GM10266 (cell line): ENCODE measurements around the gene CMTM7.

Experiments
- DNase-seq: peaks from one replicate; pipeline ENCODE4 v3.0.0; 2012; ENCODE audit errors: extremely low spot score
- TF ChIP-seq, protein P1 (sequence below): IDR thresholded peaks from 2 replicates; pipeline ENCODE4 v1.5.1; 2012; ENCODE audit warnings: mild to moderate bottlenecking, low read depth; ENCODE audit not compliant: control insufficient read depth, insufficient read depth; ENCODE audit errors: missing control alignments

Gene CMTM7

DNA sequence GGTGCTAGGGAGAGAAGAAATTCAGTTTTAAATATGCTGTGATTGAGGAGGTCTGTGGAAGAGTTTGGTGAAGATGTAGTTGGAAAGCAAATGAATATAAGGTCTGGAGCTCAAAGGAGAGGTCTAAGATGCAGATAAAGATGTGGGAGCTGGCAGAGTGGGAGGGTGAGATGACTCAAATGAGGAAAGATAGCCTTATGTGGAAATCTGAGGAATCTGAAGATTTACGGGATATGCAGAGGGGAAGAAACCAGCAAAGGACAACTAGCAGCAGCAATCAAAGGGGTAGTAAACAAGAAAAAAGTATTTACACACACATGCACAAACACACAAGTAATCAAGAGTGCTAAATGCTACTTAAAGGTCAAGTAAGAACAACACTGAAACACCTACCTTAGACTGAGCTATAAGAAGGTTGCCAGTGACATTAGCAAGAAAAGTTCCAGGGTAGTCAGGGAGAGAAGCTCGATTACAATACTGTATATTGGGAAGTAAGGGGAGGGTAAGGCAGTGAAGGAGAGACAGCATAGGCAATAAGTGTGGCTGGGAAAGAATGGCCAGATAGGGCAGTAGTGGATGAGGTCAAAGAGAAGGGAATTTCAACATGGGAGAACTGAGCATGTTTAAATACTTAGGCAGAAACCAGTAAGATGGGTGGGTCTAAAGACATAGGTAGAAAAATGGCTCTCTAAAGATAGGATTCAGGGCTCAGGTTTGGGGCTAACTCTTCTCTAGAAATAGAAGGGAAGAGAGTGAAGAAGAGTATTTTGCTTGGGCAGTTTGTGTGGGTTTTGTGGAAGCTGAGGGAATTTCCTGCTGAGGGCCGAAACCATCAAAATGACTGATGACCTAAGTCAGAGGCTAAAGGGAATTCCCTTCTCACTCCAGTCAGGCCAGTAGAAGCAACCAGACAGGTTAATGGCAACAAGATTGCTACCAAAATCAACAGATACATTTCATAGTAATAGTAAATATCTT lies 102.1 kb downstream of the CMTM7 start:
- peak; percentile 58 for DNase-seq
- TF ChIP-seq, protein P1, sequence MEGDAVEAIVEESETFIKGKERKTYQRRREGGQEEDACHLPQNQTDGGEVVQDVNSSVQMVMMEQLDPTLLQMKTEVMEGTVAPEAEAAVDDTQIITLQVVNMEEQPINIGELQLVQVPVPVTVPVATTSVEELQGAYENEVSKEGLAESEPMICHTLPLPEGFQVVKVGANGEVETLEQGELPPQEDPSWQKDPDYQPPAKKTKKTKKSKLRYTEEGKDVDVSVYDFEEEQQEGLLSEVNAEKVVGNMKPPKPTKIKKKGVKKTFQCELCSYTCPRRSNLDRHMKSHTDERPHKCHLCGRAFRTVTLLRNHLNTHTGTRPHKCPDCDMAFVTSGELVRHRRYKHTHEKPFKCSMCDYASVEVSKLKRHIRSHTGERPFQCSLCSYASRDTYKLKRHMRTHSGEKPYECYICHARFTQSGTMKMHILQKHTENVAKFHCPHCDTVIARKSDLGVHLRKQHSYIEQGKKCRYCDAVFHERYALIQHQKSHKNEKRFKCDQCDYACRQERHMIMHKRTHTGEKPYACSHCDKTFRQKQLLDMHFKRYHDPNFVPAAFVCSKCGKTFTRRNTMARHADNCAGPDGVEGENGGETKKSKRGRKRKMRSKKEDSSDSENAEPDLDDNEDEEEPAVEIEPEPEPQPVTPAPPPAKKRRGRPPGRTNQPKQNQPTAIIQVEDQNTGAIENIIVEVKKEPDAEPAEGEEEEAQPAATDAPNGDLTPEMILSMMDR: no peak

DNA sequence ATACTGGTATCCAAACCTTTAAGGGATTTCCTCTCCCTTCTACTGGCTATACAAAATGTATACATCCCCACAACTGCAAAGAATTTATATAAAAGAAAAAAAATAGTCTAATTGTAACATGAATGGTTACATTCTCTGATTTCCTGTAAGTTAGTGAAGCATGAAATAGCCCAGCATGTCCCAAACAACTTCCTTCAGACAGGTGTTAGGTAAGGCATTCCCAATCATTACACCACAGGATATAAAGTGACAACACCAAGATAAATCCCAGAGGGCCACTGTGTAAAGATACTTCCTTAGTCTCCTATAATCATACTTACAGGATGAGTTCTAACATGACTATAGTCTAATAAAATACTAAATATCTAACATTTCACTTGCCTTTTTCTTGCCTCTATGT lies 103.4 kb downstream of the CMTM7 start:
- TF ChIP-seq, protein P1: no peak
- no peak for DNase-seq

DNA sequence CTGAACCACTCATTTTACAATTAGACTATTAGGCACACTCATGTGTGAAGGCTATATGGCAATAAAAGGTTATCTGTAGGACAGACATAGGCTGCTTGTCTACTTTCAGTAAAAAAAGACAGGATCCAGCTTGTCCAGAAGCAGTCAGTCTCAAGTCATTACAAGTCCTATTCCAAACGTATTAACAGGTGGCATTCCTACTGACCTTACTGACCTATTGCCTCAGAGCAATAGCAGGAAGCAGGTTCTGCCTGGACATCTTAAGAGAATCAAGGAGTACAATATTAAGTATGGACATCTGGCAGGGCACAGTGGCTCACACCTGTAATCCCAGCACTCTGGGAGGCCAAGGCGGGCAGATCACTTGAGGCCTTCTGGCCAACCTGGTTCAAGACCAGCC lies 104.0 kb downstream of the CMTM7 start:
- no peak for DNase-seq
- TF ChIP-seq, protein P1: no peak

DNA sequence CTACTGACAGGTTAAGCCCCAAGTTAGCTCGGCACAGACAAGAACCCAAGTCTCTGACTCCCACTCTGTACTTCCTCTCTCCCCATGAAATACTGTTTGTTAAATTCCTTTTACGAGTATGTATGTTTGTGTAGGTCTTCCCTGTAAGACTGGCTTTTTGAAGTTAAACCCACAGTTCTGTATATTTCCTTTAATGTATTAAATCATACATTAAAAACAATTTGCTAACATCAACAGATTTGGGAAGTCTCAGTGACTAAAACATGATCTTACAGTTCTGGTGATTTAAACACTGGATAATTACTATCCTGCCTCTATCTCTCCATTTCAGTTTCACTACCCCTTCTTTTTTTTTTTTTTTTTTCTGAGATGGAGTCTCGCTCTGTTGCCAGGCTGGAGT lies 106.6 kb downstream of the CMTM7 start:
- no peak for DNase-seq
- TF ChIP-seq, protein P1: no peak

DNA sequence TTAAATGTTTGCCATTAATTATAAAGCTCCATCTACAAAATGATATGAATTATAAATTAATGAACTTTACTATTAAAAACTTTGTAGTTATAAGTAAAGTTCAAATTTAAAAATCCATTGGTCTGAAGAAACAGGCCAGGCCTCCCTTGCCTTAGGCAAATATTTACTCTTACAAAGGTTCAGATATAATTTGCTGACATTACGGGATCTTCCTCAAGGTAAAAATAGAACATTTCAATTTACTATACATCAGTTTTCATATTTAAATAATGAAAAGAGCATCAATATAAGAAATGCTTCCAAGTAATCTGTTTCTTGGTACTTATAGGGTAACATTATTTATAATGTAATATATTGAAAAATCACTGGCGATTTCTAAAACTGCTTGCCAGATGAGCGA lies 107.3 kb downstream of the CMTM7 start:
- no peak for DNase-seq

DNA sequence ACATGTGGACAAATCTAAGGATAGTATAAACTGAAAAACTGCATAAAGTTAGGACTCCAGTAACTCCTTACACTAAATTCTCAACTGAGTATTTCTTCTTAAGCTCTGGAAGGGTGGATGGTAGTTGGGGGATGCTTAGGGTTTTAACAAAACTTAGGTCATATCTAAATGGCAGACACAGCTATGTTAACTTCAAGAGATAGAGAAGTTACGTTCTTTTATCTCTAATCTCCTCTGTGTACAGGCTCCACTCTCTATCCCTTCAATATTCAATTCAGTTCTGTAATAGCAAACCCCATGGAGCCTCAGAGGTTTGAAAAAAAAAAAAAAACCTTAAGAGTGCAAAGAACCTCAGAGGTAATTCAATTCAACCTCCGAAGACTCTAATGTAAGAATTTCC lies 107.9 kb downstream of the CMTM7 start:
- TF ChIP-seq, protein P1: no peak
- no peak for DNase-seq

More for the DNA sequence above, 107.3 kb downstream of the CMTM7 start:
- TF ChIP-seq, protein P1: no peak

DNA sequence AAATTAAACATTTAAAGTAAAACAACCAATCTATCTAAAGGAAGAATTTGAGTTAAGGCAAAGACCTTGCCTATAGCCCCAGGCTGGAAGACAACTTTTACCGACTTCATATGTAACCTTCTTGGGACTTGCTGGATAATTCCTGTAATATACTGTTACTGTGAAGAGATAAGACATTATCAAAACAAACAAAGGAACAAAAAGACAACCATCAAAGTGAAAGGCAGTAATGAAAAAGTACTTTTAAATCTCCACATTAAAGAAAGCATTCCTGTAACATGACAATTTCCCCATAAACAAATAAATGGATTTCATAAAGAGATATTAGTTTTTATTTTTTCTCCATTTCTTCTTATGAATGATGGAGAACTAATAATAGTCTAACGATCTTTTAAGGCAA lies 108.6 kb downstream of the CMTM7 start:
- TF ChIP-seq, protein P1: no peak

More for the DNA sequence above, 108.6 kb downstream of the CMTM7 start:
- no peak for DNase-seq
